H9 (cell line): ENCODE measurements around the gene ROBO1. TPM values are rescaled to one million over a fixed set of nuclear protein-coding genes. Genes with fewer than 3 reads are reported as not detected.

Experiments used
- DNase-seq: peaks from one replicate; pipeline ENCODE4 v3.0.0-alpha.2; 2017
- H2AFZ ChIP-seq: one replicate; pipeline ENCODE4 v1.6.1; 2013; ENCODE audit warnings: mild to moderate bottlenecking, low read length, control low read depth, moderate library complexity
- H2AK5ac ChIP-seq: 2 replicates; pipeline ENCODE4 v1.6.1; 2013; ENCODE audit warnings: low read length, control low read depth, mixed read lengths; ENCODE audit not compliant: insufficient read length
- H2BK120ac ChIP-seq: one replicate; pipeline ENCODE4 v1.6.1; 2013; ENCODE audit warnings: low read depth, mild to moderate bottlenecking, low read length, control low read depth, inconsistent platforms; ENCODE audit not compliant: poor library complexity, severe bottlenecking
- H2BK12ac ChIP-seq: 2 replicates; pipeline ENCODE4 v1.6.1; 2013; ENCODE audit warnings: low read length, control low read depth, mixed read lengths, low read depth; ENCODE audit not compliant: insufficient read length
- H2BK15ac ChIP-seq: 2 replicates; pipeline ENCODE4 v1.6.1; 2013; ENCODE audit warnings: low read depth, low read length, control low read depth
- H2BK20ac ChIP-seq: one replicate; pipeline ENCODE4 v1.6.1; 2013; ENCODE audit warnings: low read depth, mild to moderate bottlenecking, low read length, control low read depth, inconsistent platforms; ENCODE audit not compliant: poor library complexity, severe bottlenecking
- H2BK5ac ChIP-seq: 2 replicates; pipeline ENCODE4 v1.6.1; 2013; ENCODE audit warnings: low read length, control low read depth, mixed read lengths; ENCODE audit not compliant: insufficient read length
- H3K14ac ChIP-seq: 2 replicates; pipeline ENCODE4 v1.6.1; 2013; ENCODE audit warnings: low read length, control low read depth; ENCODE audit not compliant: insufficient read depth
- H3K18ac ChIP-seq: 2 replicates; pipeline ENCODE4 v1.6.1; 2013; ENCODE audit warnings: low read depth, mild to moderate bottlenecking, mixed read lengths, low read length, control low read depth; ENCODE audit not compliant: insufficient read length
- H3K23ac ChIP-seq: 2 replicates; pipeline ENCODE4 v1.6.1; 2013; ENCODE audit warnings: low read length, control low read depth, mixed read lengths, low read depth; ENCODE audit not compliant: insufficient read length
- H3K23me2 ChIP-seq: 2 replicates; pipeline ENCODE4 v1.6.1; 2013; ENCODE audit warnings: low read depth, mild to moderate bottlenecking, mixed read lengths, low read length, control low read depth; ENCODE audit not compliant: insufficient read length, poor library complexity, severe bottlenecking
- H3K27ac ChIP-seq: 2 replicates; pipeline ENCODE4 v1.5.1; 2013; ENCODE audit warnings: low read length, control low read depth, mixed read lengths, low read depth; ENCODE audit not compliant: insufficient read length
- H3K27me3 ChIP-seq: 2 replicates; pipeline ENCODE4 v1.6.1; 2013; ENCODE audit warnings: low read length, control low read depth, inconsistent platforms; ENCODE audit not compliant: insufficient read depth
- H3K4ac ChIP-seq: 2 replicates; pipeline ENCODE4 v1.6.1; 2013; ENCODE audit warnings: low read depth, mild to moderate bottlenecking, control low read depth, inconsistent platforms, low read length, moderate library complexity
- H3K4me1 ChIP-seq: 2 replicates; pipeline ENCODE4 v1.6.1; 2013; ENCODE audit warnings: low read length, control low read depth, inconsistent platforms; ENCODE audit not compliant: insufficient read depth
- H3K4me2 ChIP-seq: 2 replicates; pipeline ENCODE4 v1.6.1; 2013; ENCODE audit warnings: low read length, control low read depth, mixed read lengths; ENCODE audit not compliant: insufficient read length, insufficient read depth
- H3K56ac ChIP-seq: 2 replicates; pipeline ENCODE4 v1.6.1; 2013; ENCODE audit warnings: low read depth, mild to moderate bottlenecking, mixed read lengths, low read length, control low read depth; ENCODE audit not compliant: insufficient read length
- H3K79me1 ChIP-seq: 2 replicates; pipeline ENCODE4 v1.6.1; 2013; ENCODE audit warnings: low read depth, mild to moderate bottlenecking, moderate library complexity, low read length, control low read depth, inconsistent platforms; ENCODE audit not compliant: insufficient read depth, poor library complexity, severe bottlenecking
- H3K79me2 ChIP-seq: 2 replicates; pipeline ENCODE4 v1.6.1; 2013; ENCODE audit warnings: low read length, control low read depth, inconsistent platforms; ENCODE audit not compliant: insufficient read depth
- H3K9ac ChIP-seq: 2 replicates; pipeline ENCODE4 v1.6.1; 2013; ENCODE audit warnings: low read length, control low read depth, mixed read lengths; ENCODE audit not compliant: insufficient read length; ENCODE audit errors: extremely low read depth
- H3K9me3 ChIP-seq: one replicate; pipeline ENCODE4 v1.6.1; 2013; ENCODE audit warnings: low read depth, low read length, inconsistent platforms; ENCODE audit not compliant: control insufficient read depth
- H3T11ph ChIP-seq: one replicate; pipeline ENCODE4 v1.6.1; 2013; ENCODE audit warnings: mild to moderate bottlenecking, low read length, control low read depth, inconsistent platforms
- H4K20me1 ChIP-seq: one replicate; pipeline ENCODE4 v1.6.1; 2013; ENCODE audit not compliant: control insufficient read depth, insufficient read length, insufficient read depth
- H4K5ac ChIP-seq: 2 replicates; pipeline ENCODE4 v1.6.1; 2013; ENCODE audit warnings: low read depth, mild to moderate bottlenecking, mixed read lengths, low read length, control low read depth; ENCODE audit not compliant: insufficient read length
- H4K8ac ChIP-seq: replicated peaks from 2 replicates; pipeline ENCODE4 v1.6.1; 2013; ENCODE audit warnings: low read length, control low read depth, mixed read lengths, low read depth; ENCODE audit not compliant: insufficient read length
- H4K91ac ChIP-seq: 2 replicates; pipeline ENCODE4 v1.6.1; 2013; ENCODE audit warnings: low read depth, mild to moderate bottlenecking, moderate library complexity, mixed read lengths, low read length, control low read depth; ENCODE audit not compliant: insufficient read length
- H3K27ac Mint-ChIP-seq, 3 experiments: 2 replicates in 2 of 3; 3 replicates in 1 of 3; pipeline ENCODE4 v1.8.0; 2020 to 2021; ENCODE audit warnings: mixed read lengths in 3 of 3, mild to moderate bottlenecking in 1 of 3, moderate library complexity in 1 of 3
- H3K27me3 Mint-ChIP-seq: 2 replicates; pipeline ENCODE4 v1.8.0; 2021; ENCODE audit warnings: low read depth, mild to moderate bottlenecking, moderate library complexity, mixed read lengths
- H3K36me3 Mint-ChIP-seq, 3 experiments: 2 replicates in 2 of 3; 3 replicates in 1 of 3; pipeline ENCODE4 v1.8.0; 2020 to 2021; ENCODE audit warnings: low read depth in 3 of 3, mixed read lengths in 3 of 3; ENCODE audit not compliant: insufficient read depth in 1 of 3
- H3K4me1 Mint-ChIP-seq, 2 experiments: 2 replicates each; pipeline ENCODE4 v1.8.0; 2020; ENCODE audit warnings: mixed read lengths in 2 of 2
- H3K4me3 Mint-ChIP-seq, 2 experiments: 2 replicates in 1 of 2; 3 replicates in 1 of 2; pipeline ENCODE4 v1.8.0; 2020 to 2021; ENCODE audit warnings: mild to moderate bottlenecking in 2 of 2, mixed read lengths in 2 of 2, moderate library complexity in 1 of 2
- H3K9me3 Mint-ChIP-seq, 2 experiments: 2 replicates in 1 of 2; 3 replicates in 1 of 2; pipeline ENCODE4 v1.8.0; 2020; ENCODE audit warnings: mild to moderate bottlenecking in 2 of 2, mixed read lengths in 2 of 2, moderate library complexity in 1 of 2
- WGBS: extraction: QIAGEN DNeasy Blood & Tissue Kit; methylation state at CpG from one replicate; pipeline ENCODE4 v1.1.7; 2013; ENCODE audit warnings: missing lambda C conversion rate, low lambda C conversion rate, mixed read lengths; ENCODE audit not compliant: insufficient read length; ENCODE audit errors: extremely low coverage; 5-methylcytosine and 5-hydroxymethylcytosine counted together
- total RNA-seq: library from RNA; stranded (reverse); gene quantifications from 2 replicates; pipeline ENCODE4 v1.2.1, GENCODE V29; 2021
- TF ChIP-seq, protein P1 (sequence below): fragments of 200-600 bp; sonication (generic); conservative IDR thresholded peaks from 3 replicates; pipeline ENCODE4 v1.8.0; 2021; ENCODE audit warnings: antibody characterized with exemption, mild to moderate bottlenecking

The ROBO1 gene
- total RNA-seq, 1 experiment from 2014 or later = 62.7 TPM

DNA sequence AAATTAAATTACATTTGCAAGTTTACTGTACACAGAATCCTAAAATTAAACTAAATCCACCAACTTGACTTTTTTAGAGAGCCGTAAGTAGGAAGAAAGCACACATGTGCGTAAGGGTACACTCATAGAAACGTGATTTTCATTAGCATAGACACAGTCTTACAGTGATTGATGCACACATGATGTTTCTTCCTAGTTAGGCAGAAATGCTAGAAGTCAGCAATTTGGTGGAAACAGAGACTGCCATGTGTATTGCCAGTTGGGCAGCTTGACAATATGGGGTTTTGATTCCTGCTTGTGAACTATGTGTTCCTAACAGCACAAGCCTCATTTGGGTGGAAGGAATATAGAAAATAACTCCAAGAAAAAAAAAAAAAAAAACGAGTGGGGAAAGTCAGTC, 878.5 kb downstream of the ROBO1 start:
- no peak overlapping the region for H3K56ac ChIP-seq
- H3K23me2 ChIP-seq = no peaks in the 10 kb centered on the region
- Mint-ChIP-seq H3K9me3 (no peaks in the 10 kb centered on the region), H3K4me3 (no peak overlapping the region), H3K27me3 (no peaks in the 10 kb centered on the region), H3K27ac (no peak overlapping the region), H3K36me3 (no peaks in the 10 kb centered on the region), H3K4me1 (peaks cover 9 to 13% of the 10 kb centered on the region in 2 experiments)
- DNase-seq = no peak
- no peak overlapping the region for H3K23ac ChIP-seq
- H2BK20ac ChIP-seq = no peak overlapping the region
- H3K4ac ChIP-seq = no peak overlapping the region
- H3K27me3 ChIP-seq = no peaks in the 10 kb centered on the region
- H3K79me2 ChIP-seq = no peaks in the 10 kb centered on the region; the same call in 1 of the 2 replicates
- no peak overlapping the region for H2AFZ ChIP-seq
- H3K4me2 ChIP-seq = no peak overlapping the region
- H3K79me1 ChIP-seq = no peaks in the 10 kb centered on the region
- TF ChIP-seq, protein P1, sequence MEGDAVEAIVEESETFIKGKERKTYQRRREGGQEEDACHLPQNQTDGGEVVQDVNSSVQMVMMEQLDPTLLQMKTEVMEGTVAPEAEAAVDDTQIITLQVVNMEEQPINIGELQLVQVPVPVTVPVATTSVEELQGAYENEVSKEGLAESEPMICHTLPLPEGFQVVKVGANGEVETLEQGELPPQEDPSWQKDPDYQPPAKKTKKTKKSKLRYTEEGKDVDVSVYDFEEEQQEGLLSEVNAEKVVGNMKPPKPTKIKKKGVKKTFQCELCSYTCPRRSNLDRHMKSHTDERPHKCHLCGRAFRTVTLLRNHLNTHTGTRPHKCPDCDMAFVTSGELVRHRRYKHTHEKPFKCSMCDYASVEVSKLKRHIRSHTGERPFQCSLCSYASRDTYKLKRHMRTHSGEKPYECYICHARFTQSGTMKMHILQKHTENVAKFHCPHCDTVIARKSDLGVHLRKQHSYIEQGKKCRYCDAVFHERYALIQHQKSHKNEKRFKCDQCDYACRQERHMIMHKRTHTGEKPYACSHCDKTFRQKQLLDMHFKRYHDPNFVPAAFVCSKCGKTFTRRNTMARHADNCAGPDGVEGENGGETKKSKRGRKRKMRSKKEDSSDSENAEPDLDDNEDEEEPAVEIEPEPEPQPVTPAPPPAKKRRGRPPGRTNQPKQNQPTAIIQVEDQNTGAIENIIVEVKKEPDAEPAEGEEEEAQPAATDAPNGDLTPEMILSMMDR = no peak
- H3K4me1 ChIP-seq = no peaks in the 10 kb centered on the region; the same call in 1 of the 2 replicates
- no peak overlapping the region for H3K14ac ChIP-seq
- H4K91ac ChIP-seq = no peak overlapping the region
- H4K8ac ChIP-seq = no peak overlapping the region
- no peak overlapping the region for H2BK12ac ChIP-seq
- WGBS = no CpG with 5 or more reads among the region's 4 CpGs
- no peak overlapping the region for H2BK15ac ChIP-seq
- no peak overlapping the region for H2BK120ac ChIP-seq
- H4K5ac ChIP-seq = no peak overlapping the region
- H2BK5ac ChIP-seq = no peak overlapping the region
- H2AK5ac ChIP-seq = no peak overlapping the region
- no peak overlapping the region for H3K27ac ChIP-seq
- H3T11ph ChIP-seq = no peak overlapping the region
- no peaks in the 10 kb centered on the region for H4K20me1 ChIP-seq
- no peaks in the 10 kb centered on the region for H3K9me3 ChIP-seq
- no peak overlapping the region for H3K9ac ChIP-seq
- no peak overlapping the region for H3K18ac ChIP-seq
